ENCODE measurements around the gene KRTAP12-4.
A peak's percentile ranks its signal among the peaks of the same experiment; 100 is the strongest.
"Not testable (repeated sequence)": the region's sequence is repeated elsewhere in the genome, so short reads cannot be mapped to it uniquely, and the experiment has no call there.

The KRTAP12-4 gene

GRCh38 chr21:44686843-44687561 lies 32.5 kb upstream of the KRTAP12-4 start:
- no peak for DNase-seq

GRCh38 chr21:44686000-44686781 lies 31.7 kb upstream of the KRTAP12-4 start:
- DNase-seq: no peak

GRCh38 chr21:44685050-44685449 lies 30.6 kb upstream of the KRTAP12-4 start:
- not testable (repeated sequence) for DNase-seq

- no peak for DNase-seq
Measured at GRCh38 chr21:44684483-44684882, 30.0 kb upstream of the KRTAP12-4 start.

GRCh38 chr21:44684077-44684476 lies 29.6 kb upstream of the KRTAP12-4 start:
- DNase-seq: no peak

GRCh38 chr21:44682580-44683151 lies 28.2 kb upstream of the KRTAP12-4 start:
- DNase-seq: no peak

- DNase-seq: no peak
Measured at GRCh38 chr21:44681861-44682579, 27.6 kb upstream of the KRTAP12-4 start, which contains the start of gene KRTAP12-1. Gene KRTAP12-1 (minus strand): TSS chr21:44682163. CDS start chr21:44682123, 40 bp downstream.

GRCh38 chr21:44681152-44681551 lies 26.7 kb upstream of the KRTAP12-4 start:
- no peak for DNase-seq

GRCh38 chr21:44677881-44678280 lies 23.4 kb upstream of the KRTAP12-4 start:
- DNase-seq: no peak

- DNase-seq: no peak
Measured at GRCh38 chr21:44671911-44672310, 17.5 kb upstream of the KRTAP12-4 start.

GRCh38 chr21:44670642-44671432 lies 16.4 kb upstream of the KRTAP12-4 start:
- no peak for DNase-seq

GRCh38 chr21:44667612-44668011 lies 13.2 kb upstream of the KRTAP12-4 start:
- no peak for DNase-seq

- DNase-seq: no peak
Measured at GRCh38 chr21:44666401-44667320, 12.2 kb upstream of the KRTAP12-4 start, which contains the start of gene KRTAP12-2. Gene KRTAP12-2 (minus strand): TSS chr21:44666927. CDS start chr21:44666886, 41 bp downstream.

GRCh38 chr21:44664691-44665090 lies 10.2 kb upstream of the KRTAP12-4 start:
- no peak for DNase-seq

GRCh38 chr21:44661567-44661966 lies 7.1 kb upstream of the KRTAP12-4 start:
- not testable (repeated sequence) for DNase-seq

GRCh38 chr21:44658913-44659595 lies 4.6 kb upstream of the KRTAP12-4 start:
- DNase-seq: peak; percentile 10

- DNase-seq: no peak
Measured at GRCh38 chr21:44658541-44658910, 4.1 kb upstream of the KRTAP12-4 start.

GRCh38 chr21:44657635-44658540 lies 3.4 kb upstream of the KRTAP12-4 start, which contains the start of gene KRTAP12-3:
Gene KRTAP12-3 (plus strand): TSS chr21:44657932. CDS start chr21:44657980, 48 bp downstream.
- peak; percentile 68 for DNase-seq

- DNase-seq: no peak
Measured at GRCh38 chr21:44656868-44657267, 2.4 kb upstream of the KRTAP12-4 start.

All from CD4-positive, alpha-beta T cell treated with Interferon gamma for 1 hour (primary cell).